Measurements from ENCODE around the gene FEM1A.

The FEM1A gene

DNA sequence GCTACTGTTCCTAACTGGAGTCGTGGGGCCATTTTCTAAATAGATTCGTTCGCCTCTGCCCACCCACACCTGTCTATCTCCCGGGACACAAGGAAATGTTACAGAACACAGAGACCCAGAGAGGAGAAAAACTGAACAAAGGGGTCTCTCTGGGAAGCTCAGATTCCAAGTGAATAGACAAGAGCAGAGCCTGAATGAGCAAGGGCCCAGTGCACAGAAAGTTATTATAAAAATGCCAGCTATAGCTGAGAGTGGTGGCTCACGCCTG, 27.2 kb upstream of the FEM1A start:
- Histone ChIP-seq H3K4me1 (ENCODE audit: control insufficient read depth in 1 of 2, insufficient read depth in 1 of 2, low read depth in 1 of 2, low read length in 1 of 2) (no peaks in the 10 kb centered on the region), H3K27ac (no peak overlapping the region), H3K9me3 (no peaks in the 10 kb centered on the region), H3K36me3 (no peaks in the 10 kb centered on the region), H3K27me3 (peaks cover 84% of the 10 kb centered on the region), H3K4me3 (ENCODE audit: low read depth in 1 of 2, low read length in 1 of 2) (no peak overlapping the region)
- TF ChIP-seq, protein P1, sequence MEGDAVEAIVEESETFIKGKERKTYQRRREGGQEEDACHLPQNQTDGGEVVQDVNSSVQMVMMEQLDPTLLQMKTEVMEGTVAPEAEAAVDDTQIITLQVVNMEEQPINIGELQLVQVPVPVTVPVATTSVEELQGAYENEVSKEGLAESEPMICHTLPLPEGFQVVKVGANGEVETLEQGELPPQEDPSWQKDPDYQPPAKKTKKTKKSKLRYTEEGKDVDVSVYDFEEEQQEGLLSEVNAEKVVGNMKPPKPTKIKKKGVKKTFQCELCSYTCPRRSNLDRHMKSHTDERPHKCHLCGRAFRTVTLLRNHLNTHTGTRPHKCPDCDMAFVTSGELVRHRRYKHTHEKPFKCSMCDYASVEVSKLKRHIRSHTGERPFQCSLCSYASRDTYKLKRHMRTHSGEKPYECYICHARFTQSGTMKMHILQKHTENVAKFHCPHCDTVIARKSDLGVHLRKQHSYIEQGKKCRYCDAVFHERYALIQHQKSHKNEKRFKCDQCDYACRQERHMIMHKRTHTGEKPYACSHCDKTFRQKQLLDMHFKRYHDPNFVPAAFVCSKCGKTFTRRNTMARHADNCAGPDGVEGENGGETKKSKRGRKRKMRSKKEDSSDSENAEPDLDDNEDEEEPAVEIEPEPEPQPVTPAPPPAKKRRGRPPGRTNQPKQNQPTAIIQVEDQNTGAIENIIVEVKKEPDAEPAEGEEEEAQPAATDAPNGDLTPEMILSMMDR (IDR thresholded peaks at IDR 0.05), result no peak

DNA sequence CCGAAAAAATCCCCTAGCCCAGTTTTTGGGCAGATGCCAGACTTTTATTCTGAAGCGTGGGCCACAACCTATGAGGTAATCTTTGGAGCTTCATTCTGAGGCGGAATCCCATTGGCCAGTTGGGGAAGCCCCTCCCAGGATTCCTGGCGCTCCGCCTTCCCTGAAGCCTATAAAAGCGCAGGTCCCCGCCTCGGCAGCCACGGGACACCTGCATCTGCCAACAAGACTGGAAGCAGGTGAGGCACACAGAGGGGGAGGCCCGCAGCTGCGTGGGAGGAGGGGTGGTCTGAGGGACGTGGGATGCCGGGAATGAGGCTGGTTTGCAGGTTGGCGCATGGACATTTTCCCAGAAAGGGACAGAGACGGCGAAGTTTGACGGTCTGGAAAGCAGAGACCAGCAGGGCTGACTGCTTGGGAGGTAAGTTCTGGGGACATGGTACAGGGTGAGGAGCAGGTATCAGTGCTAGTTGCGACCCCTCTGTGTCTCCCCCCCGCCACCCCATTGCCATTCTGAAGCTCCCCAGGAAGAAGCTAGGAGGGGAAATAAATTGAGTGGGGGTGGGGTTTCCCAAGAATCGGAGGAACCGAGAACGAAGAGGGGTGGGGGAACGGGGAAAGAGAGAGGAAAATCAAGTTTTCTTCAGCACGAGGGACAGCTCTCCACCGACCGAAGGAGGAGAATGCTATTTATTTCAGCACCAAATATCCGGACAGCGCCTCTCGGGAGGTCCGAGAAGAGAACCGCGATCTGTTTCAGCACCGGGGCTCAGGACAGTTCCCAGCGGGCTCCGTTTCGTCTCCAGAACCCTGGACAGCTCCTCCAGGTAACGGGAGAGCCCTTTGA, 22.4 kb upstream of the FEM1A start:
- no peak overlapping the region for H3K27ac ChIP-seq
- H3K4me3 ChIP-seq (ENCODE audit: low read depth in 1 of 2, low read length in 1 of 2), result no peak overlapping the region
- H3K9me3 ChIP-seq, result no peaks in the 10 kb centered on the region
- TF ChIP-seq, protein P1 (IDR thresholded peaks at IDR 0.05), result no peak
- no peaks in the 10 kb centered on the region for H3K36me3 ChIP-seq
- no peaks in the 10 kb centered on the region for H3K4me1 ChIP-seq (ENCODE audit: control insufficient read depth in 1 of 2, insufficient read depth in 1 of 2, low read depth in 1 of 2, low read length in 1 of 2)
- H3K27me3 ChIP-seq, result peaks cover 63% of the 10 kb centered on the region

DNA sequence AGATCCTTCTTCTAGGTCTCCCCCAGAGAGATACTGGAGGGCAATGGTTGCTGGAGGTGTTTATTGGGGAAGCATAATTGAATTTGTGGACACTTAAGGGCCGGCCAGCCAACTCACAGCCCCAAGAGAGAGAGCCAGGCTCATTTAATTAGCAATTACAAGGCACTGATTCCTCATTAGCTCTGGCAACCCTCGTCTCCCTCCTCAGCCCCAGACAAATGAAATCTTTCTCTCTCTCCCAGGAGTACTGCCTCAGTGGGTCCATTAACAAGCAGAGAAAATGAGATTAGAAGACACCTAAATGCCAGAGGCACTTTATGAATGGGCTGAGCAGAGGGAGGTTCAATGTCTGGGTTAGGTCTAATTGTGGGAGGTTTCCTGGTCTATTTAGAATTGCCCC, 19.0 kb upstream of the FEM1A start:
- Histone ChIP-seq H3K4me3 (ENCODE audit: low read depth in 1 of 2, low read length in 1 of 2) (no peak overlapping the region), H3K9me3 (no peaks in the 10 kb centered on the region), H3K27me3 (peaks cover 56% of the 10 kb centered on the region), H3K36me3 (no peaks in the 10 kb centered on the region), H3K27ac (no peak overlapping the region), H3K4me1 (ENCODE audit: control insufficient read depth in 1 of 2, insufficient read depth in 1 of 2, low read depth in 1 of 2, low read length in 1 of 2) (no peaks in the 10 kb centered on the region)
- TF ChIP-seq, protein P1 (IDR thresholded peaks at IDR 0.05), result no peak

DNA sequence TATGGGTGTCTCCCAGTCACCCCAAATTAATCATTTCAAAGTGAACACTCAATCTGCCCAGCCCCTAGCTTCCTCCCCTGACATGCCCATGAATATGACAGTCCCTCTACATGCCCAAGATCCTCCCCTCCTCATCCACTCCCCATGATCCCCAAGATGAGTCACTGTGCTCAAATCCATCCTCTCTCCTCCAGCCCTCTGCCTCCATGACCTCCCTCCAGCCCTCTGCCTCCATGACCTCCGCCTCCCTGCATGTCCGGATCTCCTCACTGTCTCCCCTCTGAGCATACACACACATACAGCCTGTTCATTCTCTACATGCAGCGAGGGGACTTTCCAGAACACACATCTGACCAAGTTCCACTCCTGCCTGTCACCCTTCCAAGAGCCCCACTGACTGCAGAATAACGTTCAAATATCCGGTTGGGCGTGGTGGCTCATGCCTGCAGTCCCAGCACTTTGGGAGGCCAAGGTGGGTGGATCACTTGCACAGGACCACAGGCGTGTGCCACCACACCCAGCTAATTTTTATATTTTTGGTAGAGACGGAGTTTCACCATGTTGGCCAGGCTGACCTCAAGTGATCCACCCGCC, 18.4 kb upstream of the FEM1A start:
- TF ChIP-seq, protein P1 (IDR thresholded peaks at IDR 0.05), result no peak
- Histone ChIP-seq H3K27me3 (peaks cover 50% of the 10 kb centered on the region), H3K4me3 (ENCODE audit: low read depth in 1 of 2, low read length in 1 of 2) (no peak overlapping the region), H3K36me3 (no peaks in the 10 kb centered on the region), H3K9me3 (no peaks in the 10 kb centered on the region), H3K27ac (no peak overlapping the region), H3K4me1 (ENCODE audit: control insufficient read depth in 1 of 2, insufficient read depth in 1 of 2, low read depth in 1 of 2, low read length in 1 of 2) (no peaks in the 10 kb centered on the region)

DNA sequence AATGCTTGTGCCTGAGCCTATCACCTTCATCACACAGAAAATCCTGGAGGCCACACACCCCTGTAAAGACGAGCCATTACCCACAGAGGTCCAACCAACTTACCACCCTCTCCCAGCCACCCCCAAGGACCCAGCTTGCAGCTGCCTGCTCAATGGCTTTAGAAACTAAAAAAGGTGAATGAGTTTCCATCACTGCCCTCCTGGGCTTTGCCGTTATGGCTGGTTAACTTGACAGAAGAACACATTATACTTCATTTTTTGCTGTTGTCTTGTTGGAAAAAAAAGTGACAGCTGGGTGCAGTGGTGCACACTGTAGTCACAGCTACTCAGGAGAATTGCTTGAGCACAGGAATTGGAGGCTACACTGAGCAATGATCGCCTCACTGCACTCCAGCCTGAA, 17.4 kb upstream of the FEM1A start:
- Histone ChIP-seq H3K27ac (no peak overlapping the region), H3K27me3 (peaks cover 40% of the 10 kb centered on the region), H3K4me1 (ENCODE audit: control insufficient read depth in 1 of 2, insufficient read depth in 1 of 2, low read depth in 1 of 2, low read length in 1 of 2) (no peaks in the 10 kb centered on the region), H3K4me3 (ENCODE audit: low read depth in 1 of 2, low read length in 1 of 2) (no peak overlapping the region), H3K36me3 (no peaks in the 10 kb centered on the region), H3K9me3 (no peaks in the 10 kb centered on the region)
- TF ChIP-seq, protein P1 (IDR thresholded peaks at IDR 0.05), result no peak
